NCI-H345 treated with DMSO at 0.1 percent for 48 hours (cell line): ENCODE results near the gene USP49.

ENCODE experiments used
- DNase-seq: peaks from one replicate; lab custom pipeline; 2025; ENCODE audit not compliant: unreplicated experiment; lab: John Stamatoyannopoulos, UW

The USP49 gene

GRCh38 chr6:41759106-41759904 is 135.9 kb downstream of the USP49 start:
- DNase-seq = no peak

- DNase-seq = no peak
Measured at GRCh38 chr6:41758641-41759035, 136.5 kb downstream of the USP49 start.

- DNase-seq = no peak
Measured at GRCh38 chr6:41757931-41758640, 137.1 kb downstream of the USP49 start.

GRCh38 chr6:41757271-41757670 is 137.9 kb downstream of the USP49 start:
- no peak for DNase-seq

- no peak for DNase-seq
Measured at GRCh38 chr6:41756354-41756753, 138.8 kb downstream of the USP49 start.

GRCh38 chr6:41755895-41756294 is 139.3 kb downstream of the USP49 start:
- no peak for DNase-seq

GRCh38 chr6:41750374-41750773 is 144.8 kb downstream of the USP49 start:
- DNase-seq = no peak

- no peak for DNase-seq
Measured at GRCh38 chr6:41748542-41748941, 146.6 kb downstream of the USP49 start.

GRCh38 chr6:41748102-41748477 is 147.1 kb downstream of the USP49 start:
- no peak for DNase-seq

- DNase-seq = no peak
Measured at GRCh38 chr6:41747256-41748101, 147.7 kb downstream of the USP49 start, which contains the start of gene PGC. PGC (minus strand) TSS chr6:41747397; CDS start chr6:41747334, 63 bp downstream.

GRCh38 chr6:41746107-41746506 is 149.1 kb downstream of the USP49 start:
- DNase-seq = no peak

- no peak for DNase-seq
Measured at GRCh38 chr6:41744236-41744787, 150.9 kb downstream of the USP49 start.

- no peak for DNase-seq
Measured at GRCh38 chr6:41743406-41744235, 151.6 kb downstream of the USP49 start.

- no peak for DNase-seq
Measured at GRCh38 chr6:41741625-41742490, 153.3 kb downstream of the USP49 start.

GRCh38 chr6:41740366-41741162 is 154.6 kb downstream of the USP49 start:
- no peak for DNase-seq
